Keratinocyte (primary cell): ENCODE results near the gene TULP1.

Experiments
- CTCF ChIP-seq, 3 experiments: IDR thresholded peaks in 1 of 3; conservative IDR thresholded peaks in 1 of 3; optimal IDR thresholded peaks in 1 of 3; 2 replicates in 2 of 3; 3 replicates in 1 of 3; pipeline versions ENCODE3 to v1.5.1; 2011; ENCODE audit warnings: low read length in 3 of 3, mild to moderate bottlenecking in 3 of 3, moderate library complexity in 2 of 3, control low read depth in 1 of 3, inconsistent platforms in 1 of 3; ENCODE audit not compliant: insufficient read depth in 2 of 3; ENCODE audit errors: extremely low read depth in 1 of 3
- EZH2 ChIP-seq: IDR thresholded peaks from one replicate; pipeline ENCODE4 v1.6.1; 2012; ENCODE audit warnings: inconsistent platforms, mild to moderate bottlenecking, low read length, moderate library complexity

DNA sequence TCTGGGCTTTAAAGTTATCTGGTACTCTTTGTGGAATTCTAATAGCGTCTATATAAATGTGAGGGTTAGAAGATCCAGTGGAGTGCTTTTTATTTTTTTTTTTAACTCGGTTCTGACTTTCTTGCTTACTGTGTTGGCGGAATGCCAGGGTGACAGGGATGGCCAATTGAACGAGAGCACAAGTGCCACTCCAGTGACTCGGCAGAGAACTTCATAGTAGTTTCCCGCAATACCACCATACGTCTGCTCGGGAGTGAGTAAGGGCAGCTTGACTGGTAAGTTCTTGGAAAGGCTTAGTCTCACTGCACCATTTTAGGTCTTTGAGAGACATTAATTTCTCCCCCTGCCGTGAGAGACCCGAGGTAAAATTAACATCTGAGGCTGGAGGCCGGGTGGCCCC is 49.4 kb upstream of the TULP1 start:
- TF ChIP-seq EZH2 (no peak), CTCF (optimal IDR thresholded peaks at IDR 0.05 in 1 of 3, IDR thresholded peaks at IDR 0.05 in 1 of 3, conservative IDR thresholded peaks at IDR 0.05 in 1 of 3; ENCODE audit: extremely low read depth in 1 of 3, insufficient read depth in 2 of 3, low read length in 3 of 3) (no peak)
